Natural killer cell (primary cell): Measurements from ENCODE around the gene LPIN1. TPM values are rescaled to one million over a fixed set of nuclear protein-coding genes. Genes with fewer than 3 reads are reported as not detected.

Experiments used
- ATAC-seq, 3 donors: fragments of 150-1000 bp in 2 of 3; fragments of 200-7000 bp in 1 of 3; cut with Tn5 transposase; 1 replicate in 1 of 3; 2 replicates in 2 of 3; pipeline ENCODE4 v1.10.0; 2021; ENCODE audit warnings: mild to moderate bottlenecking in 2 of 3, moderate library complexity in 2 of 3
- DNase-seq, 2 donors: peaks; one replicate each; pipeline versions ENCODE4 v3.0.0 to v3.0.0-alpha.2; 2013 to 2021; ENCODE audit warnings: mixed read lengths in 1 of 2
- H3K27ac ChIP-seq: one replicate; pipeline ENCODE4 v1.5.1; 2013; ENCODE audit warnings: mild to moderate bottlenecking, low read length
- H3K27me3 ChIP-seq: one replicate; pipeline ENCODE4 v1.6.1; 2013; ENCODE audit warnings: low read length; ENCODE audit not compliant: control insufficient read depth, insufficient read depth
- H3K36me3 ChIP-seq: one replicate; pipeline ENCODE4 v1.6.1; 2013; ENCODE audit warnings: low read length; ENCODE audit not compliant: control insufficient read depth, insufficient read depth
- H3K4me1 ChIP-seq: one replicate; pipeline ENCODE4 v1.6.1; 2013; ENCODE audit warnings: low read length; ENCODE audit not compliant: control insufficient read depth, insufficient read depth
- H3K4me3 ChIP-seq: one replicate; pipeline ENCODE4 v1.5.1; 2013; ENCODE audit warnings: low read length
- H3K9me3 ChIP-seq: one replicate; pipeline ENCODE4 v1.6.1; 2013; ENCODE audit warnings: low read length; ENCODE audit not compliant: control insufficient read depth, insufficient read depth
- H3K27ac Mint-ChIP-seq, 2 donors: one replicate each; pipeline ENCODE4 v1.8.0; 2022; ENCODE audit warnings: mild to moderate bottlenecking in 2 of 2, mixed read lengths in 2 of 2, moderate library complexity in 1 of 2
- H3K27me3 Mint-ChIP-seq, 2 donors: one replicate each; pipeline ENCODE4 v1.8.0; 2022; ENCODE audit warnings: low read depth in 2 of 2, mixed read lengths in 2 of 2
- H3K36me3 Mint-ChIP-seq: one replicate; pipeline ENCODE4 v1.8.0; 2022; ENCODE audit warnings: mixed read lengths
- H3K4me1 Mint-ChIP-seq, 2 donors: one replicate each; pipeline ENCODE4 v1.8.0; 2022; ENCODE audit warnings: mixed read lengths in 2 of 2
- H3K4me3 Mint-ChIP-seq: one replicate; pipeline ENCODE4 v1.8.0; 2022; ENCODE audit warnings: mild to moderate bottlenecking, moderate library complexity, mixed read lengths
- H3K9me3 Mint-ChIP-seq, 2 donors: one replicate each; pipeline ENCODE4 v1.8.0; 2022; ENCODE audit warnings: mixed read lengths in 2 of 2
- WGBS: methylation state at CpG from one replicate; pipeline ENCODE4 v1.1.7; 2013; ENCODE audit warnings: missing lambda C conversion rate; ENCODE audit not compliant: insufficient coverage; 5-methylcytosine and 5-hydroxymethylcytosine counted together
- intact Hi-C: fragments of 100-400 bp; cut with micrococcal nuclease; formaldehyde crosslinking; loops from one replicate; pipeline ENCODE4 v1.14.2; 2022
- total RNA-seq, 4 donors: library from RNA; stranded (reverse); fragments of 120-200 nt in 1 of 4; gene quantifications; one replicate each; pipeline versions ENCODE4 v1.2.3 to v1.2.4, GENCODE V29; 2013 to 2022
- TF ChIP-seq, protein P1 (sequence below): fragments of 200-600 bp; IDR thresholded peaks from one replicate; pipeline ENCODE4 v1.8.0; 2022; ENCODE audit warnings: antibody characterized with exemption

The LPIN1 gene
- total RNA-seq, 3 donors from 2014 or later (not counting 1 experiment from before 2014, with no cell fraction given) = 95.0 to 122 (median 118) TPM

DNA sequence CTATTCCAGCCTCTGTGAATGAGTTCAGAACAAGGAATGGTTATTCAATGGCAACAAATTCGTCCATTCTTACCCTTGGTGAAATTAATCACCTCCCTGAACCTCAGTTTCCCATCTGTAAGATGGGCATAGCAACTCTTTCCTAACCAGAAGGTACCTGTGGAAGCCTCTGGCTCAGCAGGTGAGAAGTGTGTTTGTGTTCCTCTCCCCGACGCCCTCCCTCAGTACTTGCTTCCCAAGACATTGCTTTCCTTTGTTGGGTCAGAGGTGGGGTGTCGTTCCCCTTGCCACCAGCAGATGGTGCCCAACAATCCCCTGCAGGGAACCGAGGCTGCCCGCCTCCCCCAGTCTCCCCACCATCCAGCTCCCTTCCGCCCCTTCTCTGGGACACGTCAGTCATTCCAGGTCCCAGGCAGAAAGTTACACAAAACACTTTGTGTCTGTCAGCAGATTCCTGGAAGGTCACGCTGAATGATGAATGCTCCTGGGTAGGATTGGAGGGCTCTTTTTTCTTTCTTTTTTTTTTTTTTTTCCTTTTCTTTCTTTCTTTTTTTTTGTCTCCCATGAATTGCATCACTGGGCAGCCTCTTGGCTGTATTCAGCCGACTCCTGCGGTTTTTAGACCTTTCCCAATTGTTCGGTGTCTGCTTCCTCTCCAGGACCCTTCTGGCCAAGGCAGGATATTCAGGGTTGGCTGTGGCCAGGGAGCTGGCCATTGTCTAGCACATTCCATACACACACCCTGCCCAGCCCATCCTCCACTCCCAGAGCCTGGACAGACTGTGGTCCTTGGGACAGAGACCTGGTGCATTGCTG, 117.3 kb downstream of the LPIN1 start:
- peak overlapping the region; percentile 71 for H3K4me3 Mint-ChIP-seq
- H3K27ac ChIP-seq = no peak overlapping the region
- no peaks in the 10 kb centered on the region for H3K9me3 Mint-ChIP-seq
- TF ChIP-seq, protein P1, sequence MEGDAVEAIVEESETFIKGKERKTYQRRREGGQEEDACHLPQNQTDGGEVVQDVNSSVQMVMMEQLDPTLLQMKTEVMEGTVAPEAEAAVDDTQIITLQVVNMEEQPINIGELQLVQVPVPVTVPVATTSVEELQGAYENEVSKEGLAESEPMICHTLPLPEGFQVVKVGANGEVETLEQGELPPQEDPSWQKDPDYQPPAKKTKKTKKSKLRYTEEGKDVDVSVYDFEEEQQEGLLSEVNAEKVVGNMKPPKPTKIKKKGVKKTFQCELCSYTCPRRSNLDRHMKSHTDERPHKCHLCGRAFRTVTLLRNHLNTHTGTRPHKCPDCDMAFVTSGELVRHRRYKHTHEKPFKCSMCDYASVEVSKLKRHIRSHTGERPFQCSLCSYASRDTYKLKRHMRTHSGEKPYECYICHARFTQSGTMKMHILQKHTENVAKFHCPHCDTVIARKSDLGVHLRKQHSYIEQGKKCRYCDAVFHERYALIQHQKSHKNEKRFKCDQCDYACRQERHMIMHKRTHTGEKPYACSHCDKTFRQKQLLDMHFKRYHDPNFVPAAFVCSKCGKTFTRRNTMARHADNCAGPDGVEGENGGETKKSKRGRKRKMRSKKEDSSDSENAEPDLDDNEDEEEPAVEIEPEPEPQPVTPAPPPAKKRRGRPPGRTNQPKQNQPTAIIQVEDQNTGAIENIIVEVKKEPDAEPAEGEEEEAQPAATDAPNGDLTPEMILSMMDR = peak; percentile 94
- DNase-seq (peak; percentile 52 to 86), ATAC-seq (peak; percentile 83 to 95 (median 94))
- no peaks in the 10 kb centered on the region for H3K36me3 ChIP-seq
- intact Hi-C loops = loop anchor here (1.0 to 10.0 kb wide), 4 partner anchors 451 to 1144 kb away; partner anchors contain the start of gene TRIB2
- H3K9me3 ChIP-seq = no peaks in the 10 kb centered on the region
- H3K27ac Mint-ChIP-seq = peak overlapping the region in 1 of 2 donors; percentile 60
- no peaks in the 10 kb centered on the region for H3K27me3 ChIP-seq
- peaks cover 7 to 11% of the 10 kb centered on the region in 2 donors for H3K27me3 Mint-ChIP-seq
- peaks cover 6 to 15% of the 10 kb centered on the region in 2 donors for H3K4me1 Mint-ChIP-seq
- no peaks in the 10 kb centered on the region for H3K36me3 Mint-ChIP-seq
- H3K4me1 ChIP-seq = peaks cover 12% of the 10 kb centered on the region
- 20% methylated on average over 11 of the region's 12 CpGs for WGBS
- H3K4me3 ChIP-seq = no peak overlapping the region

DNA sequence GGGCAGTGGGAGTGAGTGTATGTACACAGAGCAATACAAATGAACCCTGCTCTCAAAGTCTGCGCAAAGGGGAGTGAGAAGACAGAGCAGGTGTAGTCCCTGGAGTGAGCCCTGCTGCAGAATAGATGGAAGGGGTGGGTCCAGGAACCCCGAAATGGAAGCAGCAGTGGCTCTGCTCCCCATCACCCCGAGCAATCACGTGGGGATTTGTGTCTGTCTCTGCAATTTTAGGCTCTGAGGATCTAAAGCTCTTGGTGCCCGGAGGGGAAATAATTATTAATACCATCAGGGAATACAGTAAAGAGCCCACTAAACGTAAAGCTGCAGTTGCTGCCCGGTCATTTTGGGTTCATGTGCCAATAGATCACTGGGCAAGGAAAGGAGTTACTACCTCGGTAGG, 118.3 kb downstream of the LPIN1 start:
- no peak overlapping the region for H3K27ac Mint-ChIP-seq
- Histone ChIP-seq H3K4me1 (peaks cover 12% of the 10 kb centered on the region), H3K4me3 (no peak overlapping the region), H3K27me3 (no peaks in the 10 kb centered on the region), H3K27ac (no peak overlapping the region), H3K36me3 (no peaks in the 10 kb centered on the region), H3K9me3 (no peaks in the 10 kb centered on the region)
- peaks cover 6 to 15% of the 10 kb centered on the region in 2 donors for H3K4me1 Mint-ChIP-seq
- H3K9me3 Mint-ChIP-seq = no peaks in the 10 kb centered on the region
- WGBS = 93% methylated on average over 8 of the region's 8 CpGs
- DNase-seq = no peak
- H3K36me3 Mint-ChIP-seq = no peaks in the 10 kb centered on the region
- peaks cover 7 to 11% of the 10 kb centered on the region in 2 donors for H3K27me3 Mint-ChIP-seq
- intact Hi-C loops = loop anchor here (10.0 kb wide), 2 partner anchors 450 to 1060 kb away; no protein-coding TSS in a partner anchor
- ATAC-seq = no peak
- TF ChIP-seq, protein P1 = no peak
- no peak overlapping the region for H3K4me3 Mint-ChIP-seq

GRCh38 chr2:11865378-11865777, 118.9 kb downstream of the LPIN1 start:
- intact Hi-C loops = loop anchor here (10.0 kb wide), 2 partner anchors 449 to 1059 kb away; no protein-coding TSS in a partner anchor
- H3K4me1 ChIP-seq = peaks cover 12% of the 10 kb centered on the region
- no peaks in the 10 kb centered on the region for H3K9me3 ChIP-seq
- no peaks in the 10 kb centered on the region for H3K36me3 Mint-ChIP-seq
- H3K27me3 Mint-ChIP-seq = peaks cover 7 to 11% of the 10 kb centered on the region in 2 donors
- H3K27me3 ChIP-seq = no peaks in the 10 kb centered on the region
- no peak for ATAC-seq
- H3K9me3 Mint-ChIP-seq = no peaks in the 10 kb centered on the region
- H3K36me3 ChIP-seq = no peaks in the 10 kb centered on the region
- 83% methylated on average over 6 of the region's 8 CpGs for WGBS
- H3K27ac Mint-ChIP-seq = no peak overlapping the region
- TF ChIP-seq, protein P1 = no peak
- H3K4me3 Mint-ChIP-seq = no peak overlapping the region
- DNase-seq = no peak
- H3K27ac ChIP-seq = no peak overlapping the region
- peaks cover 6 to 15% of the 10 kb centered on the region in 2 donors for H3K4me1 Mint-ChIP-seq
- H3K4me3 ChIP-seq = no peak overlapping the region
